Natural killer cell treated with Interleukin-12 subunit alpha and Interleukin-12 subunit beta and Interleukin-15 and Interleukin-18, amount 100 ng/mL, for 72 hours (primary cell): ENCODE data around the gene USP31. TPM values are rescaled to one million over a fixed set of nuclear protein-coding genes. Genes with fewer than 3 reads are reported as not detected.

ENCODE experiments used
- ATAC-seq, 2 donors: fragments of 150-1000 bp; cut with Tn5 transposase in 1 of 2; sonication (Bioruptor Pico), chemical (Tn5 transposase) in 1 of 2; 2 replicates each; pipeline ENCODE4 v1.10.0; 2021
- DNase-seq: peaks from one replicate; pipeline ENCODE4 v3.0.0; 2022; ENCODE audit warnings: low spot score
- H3K27ac Mint-ChIP-seq, 2 donors: 1 replicate in 1 of 2; 2 replicates in 1 of 2; pipeline ENCODE4 v1.8.0; 2022; ENCODE audit warnings: mixed read lengths in 2 of 2, mild to moderate bottlenecking in 1 of 2, moderate library complexity in 1 of 2
- H3K27me3 Mint-ChIP-seq, 2 donors: 1 replicate in 1 of 2; 2 replicates in 1 of 2; pipeline ENCODE4 v1.8.0; 2022; ENCODE audit warnings: mixed read lengths in 2 of 2
- H3K36me3 Mint-ChIP-seq: one replicate; pipeline ENCODE4 v1.8.0; 2022; ENCODE audit warnings: mixed read lengths
- H3K4me1 Mint-ChIP-seq, 2 donors: 1 replicate in 1 of 2; 2 replicates in 1 of 2; pipeline ENCODE4 v1.8.0; 2022; ENCODE audit warnings: low read depth in 2 of 2, mixed read lengths in 2 of 2, mild to moderate bottlenecking in 1 of 2
- H3K4me3 Mint-ChIP-seq: one replicate; pipeline ENCODE4 v1.8.0; 2022; ENCODE audit warnings: mixed read lengths
- H3K9me3 Mint-ChIP-seq: 2 replicates; pipeline ENCODE4 v1.8.0; 2022; ENCODE audit warnings: mixed read lengths
- total RNA-seq, 2 donors: library from RNA; stranded (reverse); gene quantifications; one replicate each; pipeline ENCODE4 v1.2.3, GENCODE V29; 2022

The USP31 gene
- total RNA-seq, 2 donors from 2014 or later: 5.7 to 16.6 TPM

DNA sequence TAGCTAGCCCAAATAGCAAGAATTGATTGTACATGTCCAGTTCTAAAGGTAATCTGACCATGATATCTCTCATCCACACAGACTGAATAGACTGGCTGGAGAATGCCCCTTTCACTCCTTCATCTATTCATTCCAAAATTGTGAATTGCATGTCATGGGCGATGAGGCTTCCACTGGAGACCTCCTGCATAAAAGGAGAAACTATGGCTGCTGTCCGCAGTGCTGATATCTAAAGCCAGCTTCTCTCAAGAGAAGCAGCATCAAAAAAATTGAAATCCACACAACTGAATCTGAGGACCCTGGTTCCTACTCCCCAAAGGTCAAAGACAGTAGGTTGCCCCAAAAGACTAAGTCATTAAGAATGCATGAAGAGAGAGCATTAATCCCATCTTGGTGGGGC lies 25.4 kb upstream of the USP31 start:
- peaks cover 25 to 53% of the 10 kb centered on the region in 2 donors for H3K27me3 Mint-ChIP-seq
- ATAC-seq (no peak), DNase-seq (no peak)
- no peaks in the 10 kb centered on the region for H3K36me3 Mint-ChIP-seq
- no peak overlapping the region for H3K4me3 Mint-ChIP-seq
- no peaks in the 10 kb centered on the region for H3K9me3 Mint-ChIP-seq
- no peak overlapping the region for H3K27ac Mint-ChIP-seq
- no peaks in the 10 kb centered on the region for H3K4me1 Mint-ChIP-seq

DNA sequence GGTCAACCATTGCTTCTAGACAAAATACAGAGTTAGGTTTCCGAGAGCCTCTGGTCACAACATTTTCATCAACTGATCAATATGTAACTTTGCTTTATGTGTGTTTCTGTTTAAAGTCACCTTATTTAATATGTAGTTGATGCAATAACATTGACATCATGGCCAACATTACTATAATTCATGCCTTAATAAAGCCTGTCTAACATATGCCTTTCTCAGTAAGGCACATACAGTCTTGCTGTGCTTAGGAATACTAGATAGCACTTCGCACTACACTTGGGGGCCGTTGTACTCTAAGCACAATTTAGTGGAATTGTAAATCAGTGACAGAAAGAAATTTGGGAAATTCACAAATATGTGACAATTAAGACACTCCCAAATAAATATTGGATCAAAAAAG lies 23.7 kb upstream of the USP31 start:
- peaks cover 22 to 58% of the 10 kb centered on the region in 2 donors for H3K27me3 Mint-ChIP-seq
- DNase-seq: no peak
- no peak overlapping the region for H3K4me3 Mint-ChIP-seq
- no peaks in the 10 kb centered on the region for H3K36me3 Mint-ChIP-seq
- H3K9me3 Mint-ChIP-seq: no peaks in the 10 kb centered on the region
- no peak overlapping the region for H3K27ac Mint-ChIP-seq
- no peaks in the 10 kb centered on the region for H3K4me1 Mint-ChIP-seq
- no peak for ATAC-seq

DNA sequence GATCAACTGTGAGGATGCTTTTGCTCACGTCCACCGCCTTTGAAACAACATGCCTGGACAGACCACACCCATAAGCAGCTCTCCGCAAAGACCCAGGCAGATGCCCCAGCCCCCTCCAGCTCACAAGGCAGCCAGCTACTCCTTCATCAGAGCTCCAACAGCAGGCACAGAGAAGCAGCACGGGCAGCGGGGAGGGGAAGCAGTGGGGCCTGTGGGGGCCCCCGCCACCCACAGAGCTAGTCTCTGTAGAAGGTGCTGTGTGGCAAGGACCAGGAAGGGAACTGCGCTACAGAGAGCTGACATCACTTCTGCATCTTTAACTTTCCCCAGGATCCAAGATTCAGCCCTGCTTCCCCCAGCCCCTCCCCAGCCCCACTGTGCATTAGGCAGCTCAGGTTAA lies 23.3 kb upstream of the USP31 start:
- H3K4me1 Mint-ChIP-seq: no peaks in the 10 kb centered on the region
- no peaks in the 10 kb centered on the region for H3K36me3 Mint-ChIP-seq
- H3K9me3 Mint-ChIP-seq: no peaks in the 10 kb centered on the region
- no peak overlapping the region for H3K4me3 Mint-ChIP-seq
- DNase-seq (no peak), ATAC-seq (no peak)
- H3K27ac Mint-ChIP-seq: no peak overlapping the region
- peaks cover 22 to 60% of the 10 kb centered on the region in 2 donors for H3K27me3 Mint-ChIP-seq

DNA sequence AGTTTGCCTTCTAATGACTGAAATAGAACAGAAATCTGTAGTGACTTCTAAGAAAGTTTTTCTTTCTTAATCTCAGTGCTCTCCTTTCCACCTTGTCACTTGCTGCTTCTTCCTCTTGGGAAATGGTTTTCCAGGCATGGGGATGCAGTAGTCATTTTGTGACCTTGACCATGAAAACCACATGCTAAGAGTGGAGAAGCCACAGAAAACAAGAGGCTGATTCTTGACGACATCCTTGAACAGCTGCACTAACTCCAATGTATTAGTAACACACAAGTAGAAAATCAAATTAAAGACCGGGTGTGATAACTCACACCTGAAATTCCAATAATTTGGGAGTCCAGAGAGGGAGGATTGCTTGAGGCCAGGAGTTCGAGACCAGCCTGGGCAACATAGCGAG lies 15.5 kb upstream of the USP31 start:
- H3K4me1 Mint-ChIP-seq: no peaks in the 10 kb centered on the region
- H3K4me3 Mint-ChIP-seq: no peak overlapping the region
- H3K27ac Mint-ChIP-seq: no peak overlapping the region
- no peaks in the 10 kb centered on the region for H3K36me3 Mint-ChIP-seq
- H3K9me3 Mint-ChIP-seq: no peaks in the 10 kb centered on the region
- peaks cover 31 to 72% of the 10 kb centered on the region in 2 donors for H3K27me3 Mint-ChIP-seq
- ATAC-seq: no peak
- no peak for DNase-seq

DNA sequence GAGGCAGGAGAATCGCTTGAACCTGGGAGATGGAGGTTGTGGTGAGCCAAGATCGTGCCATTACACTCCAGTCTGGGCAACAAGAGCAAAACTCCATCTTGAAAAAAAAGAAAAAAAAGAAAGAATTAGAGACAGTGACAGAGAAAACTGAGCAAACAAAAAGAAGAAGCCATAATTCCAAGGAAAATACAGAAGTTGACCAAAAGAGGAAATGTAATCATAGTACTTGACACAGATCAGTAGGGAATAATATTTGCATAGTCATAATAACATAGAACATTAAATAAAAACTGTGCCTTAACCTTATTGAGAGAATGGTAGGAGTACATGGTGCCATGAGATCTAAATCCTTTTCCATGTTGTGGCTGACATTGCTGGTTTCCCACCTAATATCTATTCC lies 14.7 kb upstream of the USP31 start:
- no peaks in the 10 kb centered on the region for H3K4me1 Mint-ChIP-seq
- no peak overlapping the region for H3K4me3 Mint-ChIP-seq
- H3K27me3 Mint-ChIP-seq: peaks cover 31 to 70% of the 10 kb centered on the region in 2 donors
- no peaks in the 10 kb centered on the region for H3K36me3 Mint-ChIP-seq
- no peak for DNase-seq
- H3K27ac Mint-ChIP-seq: no peak overlapping the region
- no peaks in the 10 kb centered on the region for H3K9me3 Mint-ChIP-seq
- no peak for ATAC-seq

DNA sequence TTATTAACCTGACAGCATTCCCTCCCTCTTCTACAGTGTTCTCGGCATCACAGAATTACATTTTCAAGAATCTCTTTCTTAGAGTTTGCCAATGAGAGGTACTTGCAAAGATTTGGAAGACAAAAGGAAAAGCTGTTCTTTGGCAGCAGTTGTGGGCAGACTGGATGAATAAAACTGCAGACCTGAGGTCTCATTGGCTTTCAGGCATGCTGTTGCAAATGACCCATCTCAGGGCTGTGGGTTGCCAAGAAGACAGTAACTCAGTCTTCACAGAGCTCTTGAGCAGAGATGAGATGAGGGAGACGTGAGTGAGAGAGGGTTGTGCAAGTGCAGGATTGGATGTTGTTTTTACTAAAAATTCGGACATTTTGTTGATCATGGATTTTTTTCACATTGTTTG lies 11.3 kb upstream of the USP31 start:
- ATAC-seq (no peak), DNase-seq (no peak)
- Mint-ChIP-seq H3K27ac (no peak overlapping the region), H3K4me1 (peaks cover 3 to 8% of the 10 kb centered on the region in 2 donors), H3K9me3 (no peaks in the 10 kb centered on the region), H3K36me3 (no peaks in the 10 kb centered on the region), H3K27me3 (peaks cover 31 to 64% of the 10 kb centered on the region in 2 donors), H3K4me3 (no peak overlapping the region)

DNA sequence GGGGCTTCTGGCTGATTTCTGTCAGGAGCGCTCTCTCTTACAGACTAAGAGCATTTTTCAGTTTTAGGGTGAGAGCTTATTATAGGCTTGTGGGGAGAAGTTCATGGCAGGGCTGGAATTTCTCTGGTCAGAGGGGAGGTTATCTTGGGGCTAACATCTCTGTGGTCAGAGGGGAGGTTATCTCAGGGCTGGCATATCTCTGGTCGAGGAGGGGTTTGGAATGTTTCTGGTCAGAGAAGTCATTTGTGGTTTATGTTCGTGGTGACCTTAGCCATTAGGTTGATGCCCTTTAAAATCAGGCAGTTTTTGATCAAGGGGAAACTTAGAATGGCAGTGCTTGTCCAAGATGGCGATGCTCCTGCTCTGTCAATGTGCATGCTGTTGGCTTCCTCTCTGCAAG lies 10.8 kb upstream of the USP31 start:
- peaks cover 32 to 64% of the 10 kb centered on the region in 2 donors for H3K27me3 Mint-ChIP-seq
- H3K4me3 Mint-ChIP-seq: no peak overlapping the region
- peaks cover 3 to 8% of the 10 kb centered on the region in 2 donors for H3K4me1 Mint-ChIP-seq
- no peaks in the 10 kb centered on the region for H3K36me3 Mint-ChIP-seq
- H3K27ac Mint-ChIP-seq: no peak overlapping the region
- H3K9me3 Mint-ChIP-seq: no peaks in the 10 kb centered on the region
- ATAC-seq: no peak
- no peak for DNase-seq

DNA sequence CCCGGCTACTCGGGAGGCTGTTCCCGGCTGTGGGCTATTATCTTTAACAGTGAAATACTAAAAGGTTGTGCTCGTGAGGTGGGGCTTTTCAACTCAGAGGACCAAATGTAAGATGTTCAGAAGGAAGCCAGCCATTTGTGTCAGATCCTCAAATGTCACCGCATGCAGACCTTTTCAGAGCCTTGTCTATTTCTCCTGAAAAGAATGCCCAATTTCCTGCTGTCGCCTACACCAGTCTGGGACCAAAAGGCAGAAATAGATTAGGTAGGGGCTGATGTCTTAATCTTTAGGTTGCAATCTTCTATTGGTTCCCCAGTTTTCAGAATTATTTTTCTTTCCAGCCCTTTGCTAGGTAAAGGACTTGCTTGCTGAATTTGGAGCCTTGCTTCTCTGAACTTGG lies 8.9 kb upstream of the USP31 start:
- Mint-ChIP-seq H3K36me3 (no peaks in the 10 kb centered on the region), H3K27ac (no peak overlapping the region), H3K27me3 (peaks cover 28 to 60% of the 10 kb centered on the region in 2 donors), H3K4me3 (no peak overlapping the region), H3K9me3 (no peaks in the 10 kb centered on the region), H3K4me1 (peaks cover 3 to 8% of the 10 kb centered on the region in 2 donors)
- DNase-seq (no peak), ATAC-seq (no peak)

DNA sequence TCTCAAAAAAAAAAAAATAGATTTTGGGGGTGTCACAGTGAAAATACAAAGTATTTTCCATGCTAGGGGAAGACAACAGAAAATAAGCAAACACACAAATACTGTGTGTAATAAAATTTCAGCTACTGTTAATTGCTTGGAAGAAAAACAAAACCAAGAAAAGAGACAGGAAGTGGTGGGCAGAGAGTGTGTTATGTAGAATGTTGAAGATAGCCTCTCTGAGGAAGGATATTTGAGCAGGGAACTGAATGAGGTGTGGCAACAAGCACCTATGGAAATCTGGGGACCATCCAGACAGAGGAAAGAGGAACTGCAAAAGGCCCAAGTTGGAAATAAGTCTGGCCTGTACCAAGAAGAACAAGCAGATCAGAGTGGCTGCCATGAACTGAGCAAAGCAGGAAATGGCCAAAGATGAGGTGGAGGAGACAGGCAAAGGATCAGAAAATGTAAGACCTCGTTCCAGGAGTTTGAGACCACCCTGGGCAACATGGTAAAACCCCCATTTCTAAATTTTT lies 7.8 kb upstream of the USP31 start:
- Mint-ChIP-seq H3K9me3 (no peaks in the 10 kb centered on the region), H3K27me3 (peaks cover 28 to 49% of the 10 kb centered on the region in 2 donors), H3K36me3 (no peaks in the 10 kb centered on the region), H3K4me1 (peaks cover 3 to 8% of the 10 kb centered on the region in 2 donors), H3K4me3 (no peak overlapping the region), H3K27ac (no peak overlapping the region)
- ATAC-seq: no peak
- DNase-seq: no peak

DNA sequence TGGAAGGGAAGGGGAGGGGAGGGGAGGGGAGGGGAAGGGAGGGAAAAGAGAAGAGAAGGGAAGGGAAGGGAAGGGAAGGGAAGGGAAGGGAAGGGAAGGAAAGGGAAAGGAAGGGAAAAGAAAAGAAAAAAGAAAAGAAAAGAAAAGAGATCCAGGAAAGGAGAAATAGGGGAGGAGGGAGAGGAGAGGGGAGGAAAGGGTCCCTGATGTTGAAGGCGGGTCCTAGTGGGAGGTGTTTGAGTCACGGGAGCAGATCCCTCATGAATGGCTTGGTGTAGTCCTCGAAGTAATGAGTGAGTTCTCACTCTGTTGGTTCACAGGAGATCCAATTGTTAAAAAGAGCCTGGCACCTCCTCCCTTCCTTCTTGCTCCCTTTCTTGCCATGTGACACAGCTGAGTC lies 6.9 kb upstream of the USP31 start:
- no peaks in the 10 kb centered on the region for H3K36me3 Mint-ChIP-seq
- no peak for DNase-seq

DNA sequence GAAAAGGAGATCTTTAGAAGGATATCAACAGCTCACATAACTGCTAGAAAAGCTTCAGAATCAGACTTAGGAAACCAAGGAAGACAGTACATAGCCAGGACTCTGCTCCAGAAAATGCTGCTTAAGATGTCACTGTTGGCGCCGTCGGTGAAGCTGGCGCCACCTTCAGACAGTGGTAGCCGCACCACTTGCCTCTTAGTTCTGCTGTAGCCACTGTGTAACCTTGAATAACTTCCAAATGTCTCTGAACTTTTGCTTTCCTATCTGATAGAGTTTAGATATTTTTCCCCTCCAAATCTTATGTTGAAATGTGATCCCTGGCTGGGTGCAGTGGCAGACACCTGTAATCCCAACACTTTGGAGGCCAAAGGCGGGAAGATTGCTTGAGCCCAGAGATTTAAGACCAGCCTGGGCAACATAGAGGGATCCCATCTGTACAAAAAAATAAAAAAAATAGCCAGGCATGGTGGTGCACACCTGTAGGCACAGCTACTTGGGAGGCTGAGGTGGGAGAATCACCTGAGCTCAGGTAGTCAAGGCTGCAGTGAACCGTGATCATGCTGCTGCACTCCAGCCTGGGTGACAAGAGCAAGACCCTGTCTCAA lies 6.3 kb upstream of the USP31 start:
- ATAC-seq (no peak), DNase-seq (no peak)
- no peak overlapping the region for H3K4me3 Mint-ChIP-seq
- no peak overlapping the region for H3K27ac Mint-ChIP-seq
- no peaks in the 10 kb centered on the region for H3K9me3 Mint-ChIP-seq
- no peaks in the 10 kb centered on the region for H3K36me3 Mint-ChIP-seq
- peaks cover 22 to 41% of the 10 kb centered on the region in 2 donors for H3K27me3 Mint-ChIP-seq
- H3K4me1 Mint-ChIP-seq: peaks cover 3 to 8% of the 10 kb centered on the region in 2 donors

More for the DNA sequence above, 6.9 kb upstream of the USP31 start:
- no peak for ATAC-seq
- peaks cover 23 to 44% of the 10 kb centered on the region in 2 donors for H3K27me3 Mint-ChIP-seq
- H3K27ac Mint-ChIP-seq: no peak overlapping the region
- no peaks in the 10 kb centered on the region for H3K9me3 Mint-ChIP-seq
- H3K4me1 Mint-ChIP-seq: peaks cover 3 to 8% of the 10 kb centered on the region in 2 donors
- no peak overlapping the region for H3K4me3 Mint-ChIP-seq

DNA sequence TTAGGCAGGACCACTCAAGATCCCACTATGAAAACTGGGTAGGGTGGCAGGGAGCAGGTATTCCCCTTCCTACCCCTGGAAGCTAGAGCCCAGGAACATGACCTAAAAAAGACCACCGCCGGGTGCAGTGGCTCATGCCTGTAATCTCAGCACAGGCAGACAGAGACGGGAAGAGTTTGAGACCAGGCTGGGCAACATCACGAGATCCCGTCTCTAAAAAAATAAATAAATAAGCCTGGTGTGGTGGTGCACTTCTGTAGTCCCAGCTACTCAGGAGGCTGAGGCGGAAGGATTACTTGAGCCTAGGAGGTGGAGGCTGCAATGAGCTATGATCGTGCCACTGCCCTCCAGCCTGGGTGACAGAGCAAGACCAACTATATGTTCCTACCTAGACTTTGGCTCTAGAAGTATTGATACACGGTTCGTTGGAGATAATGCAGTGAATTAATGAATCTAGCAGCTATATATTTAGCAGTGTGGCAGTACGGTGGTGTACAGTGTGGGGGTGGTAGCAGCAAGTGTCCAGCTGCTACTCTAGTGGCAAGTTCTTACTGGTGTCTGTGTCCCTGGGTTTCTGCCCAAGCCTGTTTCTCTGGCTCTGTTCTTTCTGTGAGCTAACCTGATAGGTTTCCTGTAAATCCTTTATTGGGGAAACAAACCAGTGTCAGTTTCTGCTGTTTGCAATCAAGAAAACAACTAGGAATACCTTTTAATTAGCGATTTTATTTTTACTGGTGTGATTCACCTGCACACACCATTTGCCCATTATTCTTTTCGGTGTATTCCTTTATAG lies 3.3 kb upstream of the USP31 start:
- no peak overlapping the region for H3K4me3 Mint-ChIP-seq
- no peak for ATAC-seq
- H3K4me1 Mint-ChIP-seq: peaks cover 16 to 20% of the 10 kb centered on the region in 2 donors
- no peaks in the 10 kb centered on the region for H3K9me3 Mint-ChIP-seq
- H3K27ac Mint-ChIP-seq: no peak overlapping the region
- H3K27me3 Mint-ChIP-seq: peaks cover 15 to 26% of the 10 kb centered on the region in 2 donors
- no peaks in the 10 kb centered on the region for H3K36me3 Mint-ChIP-seq
- no peak for DNase-seq

DNA sequence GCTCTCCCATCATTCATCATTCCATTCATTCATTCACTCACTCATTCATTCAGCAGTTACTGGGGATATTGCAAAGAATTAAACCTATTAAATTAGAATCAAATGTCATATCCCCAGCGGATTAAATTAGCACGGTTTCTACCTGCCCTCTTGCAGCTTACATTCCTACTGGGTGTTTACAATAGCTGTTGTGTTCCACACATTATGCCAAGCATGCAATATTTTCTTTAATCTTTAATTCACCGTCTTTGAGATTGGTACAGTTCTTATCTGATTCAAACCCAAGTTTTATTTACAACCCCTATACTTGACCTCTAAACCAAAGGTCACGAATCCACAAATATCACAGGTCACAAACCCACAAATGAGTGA lies 727 bp upstream of the USP31 start:
- Mint-ChIP-seq H3K4me3 (peak overlapping the region; percentile 96), H3K27ac (peak overlapping the region; percentile 68 to 80), H3K36me3 (no peaks in the 10 kb centered on the region), H3K4me1 (peaks cover 16 to 18% of the 10 kb centered on the region in 2 donors), H3K9me3 (no peaks in the 10 kb centered on the region), H3K27me3 (peaks cover 5 to 10% of the 10 kb centered on the region in 2 donors)
- DNase-seq (no peak), ATAC-seq (no peak)

DNA sequence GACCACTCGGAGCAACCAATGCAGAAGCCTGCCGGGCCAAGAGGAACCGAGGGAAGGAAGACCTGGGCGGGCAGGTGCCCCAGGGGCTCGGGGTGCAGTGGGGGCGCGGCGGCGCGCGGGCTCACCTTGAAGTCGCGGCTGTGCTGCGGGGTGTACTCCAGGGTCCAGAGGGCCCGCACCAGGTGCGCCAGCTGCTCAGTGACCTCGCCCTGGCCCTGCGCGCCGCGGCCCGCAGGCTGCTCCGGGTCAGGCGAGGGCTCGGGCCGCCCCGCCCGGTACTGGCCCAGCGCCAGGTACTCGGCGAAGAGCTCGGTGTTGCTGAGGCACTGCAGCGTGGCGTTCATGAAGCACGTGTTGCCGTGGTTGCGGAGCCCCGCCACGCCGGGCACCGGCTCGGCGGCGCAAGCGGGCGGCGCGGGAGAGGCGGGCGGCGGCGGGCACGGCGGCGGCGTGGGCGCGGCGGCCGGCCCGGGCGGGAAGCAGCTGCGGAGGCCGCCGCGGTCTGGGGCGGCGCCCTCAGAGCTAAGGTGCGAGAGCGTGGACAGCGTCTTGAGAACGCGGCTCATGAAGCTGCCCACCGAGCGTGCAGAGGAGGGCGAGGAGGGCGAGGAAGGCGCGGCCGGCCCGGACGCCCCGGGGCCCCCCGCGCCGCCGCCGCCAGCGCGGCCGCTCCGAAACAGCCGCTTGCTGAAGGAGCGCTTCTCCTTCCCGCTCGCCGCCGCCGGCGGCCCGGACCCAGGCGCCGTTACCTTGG lies 562 bp downstream of the USP31 start:
- H3K27ac Mint-ChIP-seq: peak overlapping the region; percentile 18 to 77
- H3K9me3 Mint-ChIP-seq: no peaks in the 10 kb centered on the region
- H3K4me1 Mint-ChIP-seq: peaks cover 16 to 20% of the 10 kb centered on the region in 2 donors
- DNase-seq: no peak
- ATAC-seq: peak; percentile 65 to 71
- H3K36me3 Mint-ChIP-seq: no peaks in the 10 kb centered on the region
- peaks cover 0 to 3% of the 10 kb centered on the region in 2 donors for H3K27me3 Mint-ChIP-seq
- H3K4me3 Mint-ChIP-seq: peak overlapping the region; percentile 96
